Measurements from ENCODE around the gene OBSL1. TPM values are rescaled to one million over a fixed set of nuclear protein-coding genes. Genes with fewer than 3 reads are reported as not detected.

Gene OBSL1
- total RNA-seq, 1 donor from 2014 or later: 40.4 TPM

GRCh38 chr2:219552382-219553167 is 18.8 kb downstream of the OBSL1 start:
- FAIRE-seq (no peak), DNase-seq (ENCODE audit: low spot score in 2 of 2) (peak; percentile 91 to 95)

- FAIRE-seq (no peak), DNase-seq (ENCODE audit: low spot score in 2 of 2) (peak in 1 of 2 donors; percentile 58)
These were observed 19.6 kb downstream of the OBSL1 start for GRCh38 chr2:219551441-219552381.

GRCh38 chr2:219549619-219550018 is 21.7 kb downstream of the OBSL1 start:
- no peak for DNase-seq (ENCODE audit: low spot score in 2 of 2)
- FAIRE-seq: no peak

- no peak for FAIRE-seq
- no peak for DNase-seq (ENCODE audit: low spot score in 2 of 2)
These were observed 22.3 kb downstream of the OBSL1 start for GRCh38 chr2:219548990-219549389.

GRCh38 chr2:219547621-219548020 is 23.7 kb downstream of the OBSL1 start:
- FAIRE-seq: no peak
- no peak for DNase-seq (ENCODE audit: low spot score in 2 of 2)

DNA sequence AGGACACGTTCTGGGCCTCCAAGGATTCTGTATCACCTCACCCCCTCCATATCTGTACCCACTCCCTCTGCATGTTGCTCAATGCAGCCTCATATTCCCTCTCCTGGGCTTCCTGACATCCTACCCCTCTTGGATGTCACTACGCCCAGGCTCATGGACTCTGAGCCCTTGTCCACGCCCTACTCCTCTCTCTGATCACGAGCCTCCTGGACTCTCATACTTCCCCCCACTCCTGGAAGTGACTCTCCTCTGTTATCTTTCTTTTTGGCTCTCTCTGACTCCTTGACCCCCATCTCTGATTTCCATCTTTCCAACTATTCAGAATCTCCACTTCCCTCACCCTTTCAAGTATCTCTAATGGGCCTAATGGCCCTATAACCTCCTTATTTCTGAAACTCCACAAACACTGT is 25.4 kb downstream of the OBSL1 start:
- DNase-seq (ENCODE audit: low spot score in 2 of 2) (no peak), FAIRE-seq (no peak)

GRCh38 chr2:219545295-219545942 is 25.9 kb downstream of the OBSL1 start:
- DNase-seq (ENCODE audit: low spot score in 2 of 2) (no peak), FAIRE-seq (no peak)

DNA sequence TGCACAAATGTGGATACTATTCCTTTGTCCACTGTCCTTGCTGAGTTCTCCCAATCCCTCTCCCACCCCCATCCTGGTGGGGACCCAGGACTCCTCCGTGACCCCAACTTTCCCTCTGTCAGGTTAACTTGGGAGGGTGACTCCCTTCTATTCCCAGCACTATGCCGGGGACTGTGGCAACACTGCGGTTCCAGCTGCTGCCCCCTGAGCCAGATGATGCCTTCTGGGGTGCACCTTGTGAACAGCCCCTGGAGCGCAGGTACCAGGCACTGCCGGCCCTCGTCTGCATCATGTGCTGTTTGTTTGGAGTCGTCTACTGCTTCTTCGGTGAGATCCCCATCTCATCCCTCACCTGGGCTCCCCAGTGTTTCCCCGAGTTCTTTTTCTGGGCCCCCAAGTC is 26.8 kb downstream of the OBSL1 start:
- DNase-seq (ENCODE audit: low spot score in 2 of 2) (no peak), FAIRE-seq (no peak)

DNA sequence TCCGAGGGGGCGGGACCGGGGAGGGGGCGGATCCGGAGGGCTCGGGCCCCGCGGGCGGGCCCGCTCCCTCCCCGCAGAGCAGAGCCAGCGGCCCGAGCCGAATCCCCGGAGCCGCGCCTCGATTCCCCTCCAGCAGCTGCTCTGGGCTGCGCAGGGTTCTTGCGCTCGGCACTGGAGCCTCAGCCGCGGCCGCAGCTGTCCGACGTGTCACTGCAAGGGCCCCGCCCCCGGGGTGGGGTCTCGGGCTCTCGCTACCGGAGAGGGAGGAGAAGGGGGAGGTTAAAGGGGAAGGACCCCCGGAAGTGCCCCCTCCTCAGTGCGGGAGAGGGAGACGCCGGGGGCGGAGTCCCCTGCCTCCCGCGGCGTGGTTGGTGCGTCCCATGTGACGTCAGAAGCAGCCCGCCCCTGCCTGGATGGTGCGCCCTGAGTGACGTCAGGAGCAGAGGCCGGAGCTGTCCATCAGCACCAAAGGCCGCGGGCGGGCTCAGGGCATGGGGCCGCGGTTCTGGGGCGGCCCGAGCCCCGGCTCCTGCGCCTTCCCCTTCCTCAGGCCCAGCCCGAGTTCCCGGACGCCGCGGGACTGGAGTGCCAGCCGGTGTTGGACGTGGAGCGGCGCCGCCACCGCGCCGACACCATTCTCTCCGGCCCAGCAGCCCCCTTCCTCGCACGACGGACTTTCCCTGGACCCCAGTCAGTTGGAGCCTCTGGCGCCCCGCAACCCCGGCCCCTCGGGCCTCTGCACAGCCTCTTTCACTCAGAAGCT is 27.6 kb downstream of the OBSL1 start, which contains the start of the genes CHPF and TMEM198:
Gene CHPF (minus strand): TSS at position 214 of the 763 bp plus-strand sequence. CDS start 271 bp downstream, outside the sequence.
Gene TMEM198 (plus strand): TSS at position 433 of the 763 bp plus-strand sequence. CDS start 700 bp downstream, outside the sequence.
- DNase-seq (ENCODE audit: low spot score in 2 of 2) (peak; percentile 100), FAIRE-seq (peak; percentile 96)

GRCh38 chr2:219542931-219543595 is 28.3 kb downstream of the OBSL1 start:
- DNase-seq (ENCODE audit: low spot score in 2 of 2): no peak
- no peak for FAIRE-seq

DNA sequence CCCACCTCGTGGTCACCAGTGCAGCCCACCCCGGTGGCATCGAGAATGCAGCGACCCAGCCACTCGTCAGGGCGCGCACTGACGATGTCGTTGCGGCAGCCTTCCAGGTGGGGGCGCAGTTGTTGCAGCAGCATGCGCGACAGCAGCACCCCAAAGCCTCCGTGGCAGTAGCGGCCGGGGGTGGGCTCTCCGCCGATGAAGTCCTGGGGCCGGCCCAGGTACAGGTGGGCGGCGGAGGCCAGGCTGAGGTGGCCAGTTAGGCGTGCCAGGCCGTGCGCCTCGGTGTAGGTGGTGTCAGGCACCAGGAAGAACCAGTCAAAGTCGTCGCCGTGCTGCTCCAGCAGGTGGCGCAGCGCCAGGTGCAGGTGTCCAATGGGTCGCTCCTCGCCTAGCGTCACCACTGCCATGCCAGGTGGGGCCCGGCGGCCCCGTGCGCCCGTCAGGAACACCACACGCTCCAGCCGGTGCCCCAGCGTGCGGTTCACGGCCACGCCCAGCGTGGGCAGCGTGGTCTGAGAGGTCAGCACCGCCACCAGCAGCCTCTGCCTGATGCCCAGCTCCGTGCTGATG is 29.6 kb downstream of the OBSL1 start:
- no peak for FAIRE-seq
- peak; percentile 69 to 76 for DNase-seq (ENCODE audit: low spot score in 2 of 2)

GRCh38 chr2:219540784-219541504 is 30.4 kb downstream of the OBSL1 start:
- DNase-seq (ENCODE audit: low spot score in 2 of 2) (no peak), FAIRE-seq (no peak)

- DNase-seq (ENCODE audit: low spot score in 2 of 2) (no peak), FAIRE-seq (no peak)
These were observed 31.2 kb downstream of the OBSL1 start for GRCh38 chr2:219539926-219540678.

DNA sequence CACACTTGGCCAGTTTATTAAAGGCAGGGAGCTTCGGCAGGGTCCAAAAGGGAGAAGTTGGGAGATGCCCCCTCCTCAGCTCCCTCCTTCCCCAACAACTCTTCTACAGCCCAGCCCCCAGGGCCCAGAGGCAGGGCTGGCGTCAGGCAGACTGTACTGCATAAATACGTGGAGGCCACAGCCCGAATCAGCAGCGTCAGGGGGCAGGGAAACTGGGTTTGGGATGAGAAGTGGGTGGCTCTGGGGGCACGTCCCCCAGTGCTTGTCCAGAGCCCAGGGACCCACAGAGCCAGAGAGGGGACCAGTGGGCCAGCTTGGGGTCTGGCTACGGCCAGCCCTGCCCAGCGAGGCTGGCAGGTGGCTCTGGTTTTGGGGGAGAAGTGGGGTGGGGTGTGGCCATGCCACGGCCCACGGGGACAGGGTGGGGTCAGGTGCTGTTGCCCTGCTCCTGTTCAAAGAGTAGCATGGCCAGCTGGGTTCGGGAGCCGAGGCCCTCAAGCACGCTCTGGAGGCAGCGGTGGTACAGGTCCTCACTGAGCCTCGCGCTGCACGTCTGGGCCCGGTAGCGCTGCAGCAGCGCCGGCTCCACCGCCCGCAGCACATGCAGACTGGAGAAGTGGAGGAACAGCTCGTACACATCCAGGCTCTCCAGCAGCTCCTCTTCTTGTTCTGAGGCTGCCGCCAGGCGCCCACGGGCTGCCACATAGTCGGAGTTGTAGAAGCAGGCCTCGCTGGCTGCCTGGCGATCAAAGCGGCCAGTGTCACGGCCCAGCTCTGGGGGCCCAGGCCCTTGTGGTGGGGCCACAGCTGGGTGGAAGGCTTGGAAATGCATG is 32.2 kb downstream of the OBSL1 start:
- no peak for DNase-seq (ENCODE audit: low spot score in 2 of 2)
- no peak for FAIRE-seq

DNA sequence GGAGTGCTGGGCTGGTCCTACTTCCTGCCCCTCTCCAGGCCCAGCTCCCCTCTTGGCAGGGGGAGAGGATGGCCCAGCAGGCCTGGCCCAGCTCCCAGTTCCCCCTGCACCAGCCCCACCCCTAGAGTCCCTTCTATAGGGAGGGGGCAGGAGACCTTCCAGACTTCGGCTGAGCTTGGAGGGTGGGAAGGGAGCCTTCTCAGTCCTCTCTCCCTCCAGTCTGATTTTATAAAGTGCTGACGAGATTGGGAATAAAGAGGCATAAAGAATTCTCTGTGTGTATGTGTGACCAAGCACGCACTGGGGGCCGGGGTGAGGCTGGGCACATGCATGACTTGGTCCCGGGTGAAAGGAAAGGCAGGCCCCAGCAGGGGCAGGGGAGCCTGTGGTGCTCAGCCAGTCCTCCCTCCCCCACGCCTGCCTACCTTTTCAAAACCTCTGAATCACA is 32.8 kb downstream of the OBSL1 start:
- no peak for FAIRE-seq
- no peak for DNase-seq (ENCODE audit: low spot score in 2 of 2)

- DNase-seq (ENCODE audit: low spot score in 2 of 2) (no peak), FAIRE-seq (no peak)
These were observed 33.5 kb downstream of the OBSL1 start for GRCh38 chr2:219537657-219538488.

Measured in frontal cortex (tissue), 4 donors.